HPDE6-E6E7 (cell line): ENCODE results near the gene CNIH3.
"Not testable (repeated sequence)": the region's sequence is repeated elsewhere in the genome, so short reads cannot be mapped to it uniquely, and the experiment has no call there.

Source experiments
- DNase-seq: peaks from one replicate; pipeline ENCODE4 v3.0.0; 2011; ENCODE audit warnings: missing footprints; ENCODE audit errors: extremely low spot score

The CNIH3 gene

GRCh38 chr1:224687465-224687864 is 71.3 kb downstream of the CNIH3 start:
- no peak for DNase-seq

GRCh38 chr1:224689374-224689773 is 73.3 kb downstream of the CNIH3 start:
- DNase-seq, result no peak

GRCh38 chr1:224690576-224690975 is 74.5 kb downstream of the CNIH3 start:
- DNase-seq, result no peak

DNA sequence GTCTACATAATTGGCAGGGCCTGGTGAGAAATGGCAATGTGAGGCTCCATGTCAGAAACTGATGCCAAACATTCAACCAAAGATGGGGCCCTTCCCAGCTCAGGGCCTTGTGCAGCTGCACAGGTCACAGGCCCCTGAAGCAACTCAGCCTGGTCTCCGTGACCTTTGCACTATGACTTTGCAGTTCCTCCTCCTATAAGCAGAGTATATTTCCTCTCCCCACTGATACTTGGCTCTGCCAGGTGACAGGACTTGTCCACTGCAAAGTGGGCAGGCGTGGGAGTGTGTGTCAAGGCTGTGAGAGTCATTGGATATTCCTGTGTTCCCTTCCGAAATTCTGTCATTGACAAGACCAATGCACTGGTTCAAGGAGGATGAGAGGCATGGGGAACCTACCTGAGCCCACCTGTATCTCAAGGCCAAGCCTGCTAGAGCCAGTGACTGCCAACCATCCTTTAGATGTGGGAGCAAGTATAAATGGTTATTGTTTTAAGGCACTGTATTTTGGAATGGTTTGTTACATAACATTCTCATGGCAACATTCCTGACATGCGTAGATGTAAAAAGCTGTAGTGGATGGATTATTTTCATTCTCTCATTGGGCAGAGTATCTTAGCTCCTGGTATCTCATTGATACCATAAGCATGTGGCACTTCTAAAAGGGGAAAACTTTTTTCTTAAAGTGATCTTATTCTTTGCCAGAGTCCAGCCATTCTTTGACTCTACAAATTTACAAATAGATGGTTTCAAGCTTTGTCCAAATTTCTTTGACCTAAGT is 75.2 kb downstream of the CNIH3 start:
- no peak for DNase-seq

DNA sequence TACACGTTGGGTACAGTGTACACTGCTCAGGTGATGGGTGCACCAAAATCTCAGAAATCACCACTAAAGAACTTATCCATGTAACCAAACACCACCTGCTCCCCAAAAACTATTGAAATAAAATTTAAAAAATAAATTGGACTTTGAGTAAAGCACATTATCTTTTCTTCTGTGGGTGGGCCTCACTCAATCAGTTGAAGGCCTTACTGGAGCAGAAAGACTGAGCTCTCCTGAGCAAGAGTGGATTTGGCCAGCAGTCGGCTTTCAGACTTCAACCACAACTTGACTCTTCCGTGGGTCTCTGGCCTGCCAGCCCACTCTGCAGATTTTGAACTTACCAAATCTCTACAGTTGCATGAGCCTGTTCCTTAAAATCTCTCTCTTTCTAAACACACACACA is 78.9 kb downstream of the CNIH3 start:
- DNase-seq, result no peak

- DNase-seq, result no peak
Measured at GRCh38 chr1:224696021-224696420, 79.9 kb downstream of the CNIH3 start.

GRCh38 chr1:224696891-224697765 is 81.0 kb downstream of the CNIH3 start:
- peak; percentile 12 for DNase-seq

DNA sequence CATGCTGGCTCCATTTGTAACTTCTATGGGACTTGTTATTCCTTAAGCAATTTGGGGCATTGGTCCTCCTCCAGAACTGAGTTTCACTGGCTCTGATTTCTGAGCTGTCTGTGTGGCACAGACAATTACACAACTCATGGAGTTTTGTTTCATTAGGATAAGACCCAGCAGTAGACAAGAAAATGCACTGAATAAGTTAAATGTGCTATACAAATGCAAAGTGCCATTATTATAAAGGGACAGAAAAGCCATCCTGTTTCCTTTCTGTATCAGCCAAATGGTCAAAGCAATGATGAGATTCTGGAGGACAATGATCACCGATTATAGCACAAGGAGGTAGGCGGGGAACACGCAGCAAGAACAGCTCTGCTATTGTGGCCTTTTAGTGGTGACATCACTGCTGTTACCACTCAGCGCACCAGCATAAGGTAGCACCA is 81.9 kb downstream of the CNIH3 start:
- no peak for DNase-seq

DNA sequence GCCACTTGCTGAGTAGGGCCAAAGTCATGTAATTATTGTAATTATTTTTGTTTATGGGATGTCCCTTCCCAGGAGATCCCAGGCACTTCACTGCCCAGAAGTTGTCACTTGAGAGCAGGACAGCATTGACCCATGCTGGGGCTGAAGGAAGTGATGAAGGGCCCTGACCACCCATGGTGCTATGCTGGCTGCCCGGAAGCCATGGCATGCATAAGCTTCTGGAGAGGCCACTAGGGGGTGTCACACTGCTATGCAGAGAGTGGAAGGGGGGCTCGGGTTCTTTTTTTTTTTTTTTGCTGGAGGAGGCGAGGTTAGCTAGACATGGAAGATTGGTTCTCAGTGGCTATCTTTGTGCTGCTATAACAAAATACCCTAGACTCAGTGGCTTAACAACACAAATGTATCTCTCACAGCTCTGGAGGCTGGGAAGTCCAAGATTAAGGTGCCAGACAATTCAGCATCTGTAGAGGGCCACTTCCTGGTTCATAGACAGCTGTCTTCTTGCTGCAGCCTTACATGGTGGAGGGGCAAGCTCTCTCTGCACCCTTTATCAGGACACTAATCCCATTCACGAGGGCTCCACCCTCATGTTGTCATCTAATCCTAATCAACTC is 84.9 kb downstream of the CNIH3 start:
- no peak for DNase-seq

DNA sequence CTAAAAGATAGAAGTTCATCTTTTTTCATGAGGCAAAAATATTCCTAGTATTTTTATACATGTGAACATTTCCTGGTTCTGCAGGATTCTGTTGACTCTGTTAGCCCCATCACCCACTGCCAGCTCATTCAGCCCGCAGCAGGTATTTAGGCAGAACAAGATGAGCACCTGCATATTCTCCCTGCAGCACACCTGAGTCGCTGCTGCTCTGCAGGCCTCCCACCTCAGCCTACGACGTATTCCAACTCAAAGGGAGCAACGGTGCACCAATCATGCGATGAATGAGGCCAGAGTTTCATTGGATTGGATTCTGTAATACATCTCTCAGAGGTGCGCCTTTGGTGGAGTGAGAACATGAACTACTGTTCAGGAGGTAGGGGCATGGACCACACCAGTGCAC is 87.6 kb downstream of the CNIH3 start:
- no peak for DNase-seq

- no peak for DNase-seq
Measured at GRCh38 chr1:224704107-224704735, 88.1 kb downstream of the CNIH3 start.

- no peak for DNase-seq
Measured at GRCh38 chr1:224705578-224705977, 89.5 kb downstream of the CNIH3 start.

- no peak for DNase-seq
Measured at GRCh38 chr1:224707843-224708725, 92.0 kb downstream of the CNIH3 start.

- DNase-seq, result no peak
Measured at GRCh38 chr1:224710196-224710595, 94.1 kb downstream of the CNIH3 start.

- not testable (repeated sequence) for DNase-seq
Measured at GRCh38 chr1:224711231-224711756, 95.2 kb downstream of the CNIH3 start.

GRCh38 chr1:224711876-224712275 is 95.8 kb downstream of the CNIH3 start:
- DNase-seq, result no peak

DNA sequence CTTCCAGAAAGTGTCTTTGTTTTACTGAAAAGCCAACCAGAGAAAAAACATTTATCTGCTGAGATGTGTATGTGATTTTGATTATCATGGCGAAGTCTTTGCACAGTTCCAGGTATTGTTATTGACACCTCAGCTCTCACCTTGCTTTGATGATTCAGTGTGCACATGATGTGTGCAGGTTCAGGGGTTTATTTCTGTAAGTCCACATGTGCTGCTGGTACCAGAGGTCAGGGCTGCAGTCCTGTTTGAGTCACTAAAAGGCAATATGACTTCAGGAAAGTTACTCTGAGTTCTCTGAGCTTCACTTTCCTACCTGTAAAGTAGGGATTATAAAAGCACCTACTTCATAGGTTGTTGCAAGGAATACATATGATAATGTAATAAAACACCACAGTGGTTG is 97.1 kb downstream of the CNIH3 start:
- DNase-seq, result no peak

DNA sequence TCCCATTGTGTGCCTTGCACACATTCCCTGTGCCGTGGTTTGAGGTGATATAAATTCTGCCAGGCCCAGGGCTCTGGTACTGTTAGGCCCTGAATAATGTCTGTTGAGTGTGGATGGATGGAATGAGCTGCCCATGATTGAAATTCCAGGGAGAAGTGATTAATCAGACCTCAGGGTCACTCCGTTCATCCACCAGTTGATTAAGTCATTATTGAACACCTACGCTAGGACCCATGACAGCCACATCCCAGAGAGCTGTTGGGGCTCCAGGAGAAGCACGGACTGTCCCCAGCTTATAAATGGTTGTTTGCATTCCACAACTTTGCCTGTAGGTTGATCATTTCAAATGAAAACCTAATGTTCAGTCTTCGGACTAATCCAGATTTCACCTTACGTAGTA is 98.4 kb downstream of the CNIH3 start:
- no peak for DNase-seq

DNA sequence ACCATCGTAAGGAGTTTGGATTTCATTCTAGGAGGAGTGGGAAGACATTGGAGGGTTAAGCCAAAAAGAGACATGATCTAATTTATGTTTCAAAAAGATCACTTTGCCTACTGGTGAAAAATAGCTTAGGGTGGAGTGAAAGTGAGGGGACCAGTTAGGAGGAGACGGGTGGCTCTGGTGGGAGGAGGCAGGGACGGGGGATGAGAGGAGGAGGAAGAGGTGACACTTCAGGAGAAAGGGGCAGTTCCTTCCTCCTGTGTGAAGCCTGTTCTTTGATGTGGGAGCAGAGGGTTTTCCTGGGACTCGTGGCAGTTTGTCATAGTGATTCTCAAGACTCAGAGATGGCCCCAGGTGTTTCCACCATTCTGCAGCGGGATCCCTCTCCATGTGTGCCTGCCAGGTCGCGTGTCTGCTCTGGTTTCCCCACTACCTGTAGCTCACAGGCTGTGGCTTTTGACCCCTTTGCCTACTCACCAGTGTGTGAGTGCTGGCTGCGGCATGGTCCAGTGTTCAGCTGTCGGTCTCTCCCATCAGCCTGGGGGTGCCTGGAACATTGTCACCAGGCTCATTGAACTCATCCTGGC is 102.4 kb downstream of the CNIH3 start:
- DNase-seq, result no peak

- no peak for DNase-seq
Measured at GRCh38 chr1:224719716-224720115, 103.6 kb downstream of the CNIH3 start.
